NCI-H2029 (cell line): ENCODE results near the gene OR9G1.
"Not testable (repeated sequence)": the region's sequence is repeated elsewhere in the genome, so short reads cannot be mapped to it uniquely, and the experiment has no call there.

Experiments used
- DNase-seq: peaks from one replicate; lab custom pipeline; 2025; lab: John Stamatoyannopoulos, UW

OR9G1 gene

DNA sequence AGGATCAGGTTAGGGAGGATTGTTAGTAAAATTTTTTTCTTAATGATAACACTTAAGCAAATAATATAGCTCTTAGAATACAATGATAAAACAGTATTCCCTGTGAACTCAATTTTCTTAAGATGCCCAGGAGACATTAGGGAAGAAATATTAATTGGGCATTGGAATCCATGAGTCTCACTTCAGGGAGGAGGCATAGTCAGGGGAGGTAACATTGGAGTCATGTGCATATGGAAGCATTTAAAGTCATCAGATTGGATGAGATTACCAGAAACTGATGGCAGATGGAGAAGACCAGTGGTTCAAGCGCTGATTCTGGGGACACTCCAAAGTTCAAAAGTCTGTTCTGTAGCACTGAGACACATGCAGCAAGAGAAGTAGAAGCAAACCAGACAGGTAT, at the start of gene OR9G1:
OR9G1 (plus strand) TSS at position 301 of the 400 bp plus-strand sequence. CDS start 1,293 bp downstream, outside the sequence.
- DNase-seq, result no peak

DNA sequence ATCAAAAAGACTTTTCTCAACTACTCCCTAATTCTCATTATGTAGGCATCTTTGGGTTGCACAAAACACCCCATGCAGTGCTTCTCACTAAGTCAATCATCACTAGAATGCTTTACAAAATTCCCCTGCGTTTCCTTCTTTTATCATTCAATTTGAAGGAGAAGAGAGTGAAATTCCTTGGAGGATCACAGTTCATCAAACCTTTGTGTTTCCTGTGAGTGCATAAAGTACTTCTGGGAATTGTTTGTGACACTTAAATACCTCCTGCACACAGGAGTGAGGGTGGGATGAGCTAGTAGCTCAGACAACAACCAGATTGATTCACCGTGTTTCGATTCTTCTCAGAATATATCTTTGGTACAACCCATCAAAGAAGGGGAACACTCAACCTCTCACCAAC, 39.1 kb upstream of the OR9G1 start:
- DNase-seq, result no peak

- DNase-seq, result no peak
Observed at GRCh38 chr11:56663386-56663785, 35.5 kb upstream of the OR9G1 start, which contains the start of gene OR5AR1. TSS of gene OR5AR1 (plus strand) at chr11:56663686. CDS start at chr11:56663686, 0 bp downstream.

GRCh38 chr11:56670984-56671383, 27.9 kb upstream of the OR9G1 start:
- DNase-seq, result no peak

GRCh38 chr11:56688554-56689100, 10.3 kb upstream of the OR9G1 start:
- DNase-seq, result no peak

DNA sequence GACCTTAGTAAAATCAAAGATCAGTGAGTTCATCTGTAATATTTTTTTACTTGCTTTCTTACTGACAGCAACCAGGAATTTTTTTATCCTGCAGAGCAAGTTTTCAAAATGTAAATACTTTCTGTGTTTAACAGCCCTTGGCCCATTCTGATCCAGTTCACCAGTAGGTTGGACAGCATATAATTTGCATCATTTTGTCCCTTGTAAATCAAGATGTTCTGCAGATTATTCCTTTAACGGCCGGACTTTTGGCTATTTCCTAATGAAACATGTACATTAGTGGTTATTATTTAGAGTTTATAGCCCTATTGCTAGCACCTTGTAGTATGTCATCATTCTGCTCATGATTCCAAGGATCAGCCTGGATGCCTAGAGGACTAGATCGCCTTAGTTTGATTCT, 7.7 kb upstream of the OR9G1 start:
- DNase-seq, result not testable (repeated sequence)

DNA sequence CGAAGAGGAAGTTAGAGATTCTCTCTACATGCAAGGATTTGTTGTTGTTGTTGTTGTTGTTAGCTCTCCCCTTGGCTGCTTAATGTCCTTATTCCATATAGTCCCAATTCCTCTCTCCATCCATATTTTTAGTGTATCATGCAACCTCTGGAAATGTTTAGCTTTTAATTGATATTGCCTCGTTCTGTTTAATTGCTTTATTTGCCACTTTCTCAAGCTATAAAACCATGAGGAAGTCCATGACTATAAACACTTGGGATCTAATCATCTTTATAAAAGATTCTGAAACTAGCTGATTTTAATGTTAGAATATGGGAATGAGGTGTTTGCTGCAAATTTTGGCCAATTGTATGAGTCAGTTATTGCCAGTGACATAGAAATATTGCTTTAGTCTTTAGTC, 5.5 kb upstream of the OR9G1 start:
- no peak for DNase-seq

DNA sequence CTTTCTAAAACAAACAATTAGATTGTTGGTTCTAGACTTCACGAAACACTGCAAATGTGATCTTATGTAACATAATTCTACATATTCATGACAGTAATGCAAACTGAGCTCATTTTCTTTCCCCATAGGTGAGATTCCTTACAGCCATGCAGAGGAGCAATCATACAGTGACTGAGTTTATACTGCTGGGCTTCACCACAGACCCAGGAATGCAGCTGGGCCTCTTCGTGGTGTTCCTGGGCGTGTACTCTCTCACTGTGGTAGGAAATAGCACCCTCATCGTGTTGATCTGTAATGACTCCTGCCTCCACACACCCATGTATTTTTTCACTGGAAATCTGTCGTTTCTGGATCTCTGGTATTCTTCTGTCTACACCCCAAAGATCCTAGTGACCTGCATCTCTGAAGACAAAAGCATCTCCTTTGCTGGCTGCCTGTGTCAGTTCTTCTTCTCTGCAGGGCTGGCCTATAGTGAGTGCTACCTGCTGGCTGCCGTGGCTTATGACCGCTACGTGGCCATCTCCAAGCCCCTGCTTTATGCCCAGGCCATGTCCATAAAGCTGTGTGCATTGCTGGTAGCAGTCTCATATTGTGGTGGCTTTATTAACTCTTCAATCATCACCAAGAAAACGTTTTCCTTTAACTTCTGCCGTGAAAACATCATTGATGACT, 1.5 kb downstream of the OR9G1 start:
- DNase-seq, result no peak

DNA sequence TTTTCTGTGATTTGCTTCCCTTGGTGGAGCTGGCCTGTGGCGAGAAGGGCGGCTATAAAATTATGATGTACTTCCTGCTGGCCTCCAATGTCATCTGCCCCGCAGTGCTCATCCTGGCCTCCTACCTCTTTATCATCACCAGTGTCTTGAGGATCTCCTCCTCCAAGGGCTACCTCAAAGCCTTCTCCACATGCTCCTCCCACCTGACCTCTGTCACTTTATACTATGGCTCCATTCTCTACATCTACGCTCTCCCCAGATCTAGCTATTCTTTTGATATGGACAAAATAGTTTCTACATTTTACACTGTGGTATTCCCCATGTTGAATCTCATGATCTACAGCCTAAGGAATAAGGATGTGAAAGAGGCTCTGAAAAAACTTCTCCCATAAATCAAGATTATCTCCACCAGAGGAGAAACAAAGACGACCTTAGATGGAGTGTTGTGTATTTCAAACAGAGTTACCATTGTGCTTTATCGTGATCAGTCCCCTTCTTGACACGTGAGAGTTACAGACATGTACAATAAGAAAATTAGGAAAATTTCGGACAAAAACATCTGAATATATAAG, 2.1 kb downstream of the OR9G1 start:
- no peak for DNase-seq

DNA sequence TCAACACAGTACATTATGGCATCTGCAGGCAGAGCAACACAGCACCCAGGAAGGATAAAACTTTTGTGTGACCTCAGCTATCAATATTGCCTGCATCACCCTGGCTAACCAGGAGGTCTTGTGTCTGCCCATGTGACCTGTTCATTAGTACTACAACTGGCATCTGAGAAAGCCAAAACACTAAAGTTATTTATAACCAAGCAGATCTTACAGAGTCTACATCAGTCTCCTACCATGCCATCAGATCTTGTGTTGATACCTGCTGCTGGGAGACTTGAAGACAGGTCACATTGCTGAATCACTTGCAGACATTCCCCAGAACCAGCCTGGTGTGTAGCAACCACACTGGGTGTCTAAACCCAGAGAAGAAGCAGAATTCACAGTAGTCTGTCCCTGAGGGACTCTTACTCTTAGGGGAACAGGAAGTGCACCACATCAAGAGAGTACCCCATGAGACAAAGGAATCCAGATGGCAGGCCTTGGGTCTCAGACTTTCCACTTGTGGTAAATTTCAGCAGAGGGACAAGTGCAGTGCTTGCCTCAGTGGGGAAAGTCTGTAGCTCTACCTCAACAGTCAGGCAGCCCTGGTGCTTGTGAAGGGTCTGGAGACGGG, 7.0 kb downstream of the OR9G1 start:
- DNase-seq, result no peak

GRCh38 chr11:56706486-56706885, 7.6 kb downstream of the OR9G1 start:
- no peak for DNase-seq

- DNase-seq, result no peak
Observed at GRCh38 chr11:56714206-56714605, 15.3 kb downstream of the OR9G1 start.

GRCh38 chr11:56716379-56716854, 17.5 kb downstream of the OR9G1 start:
- no peak for DNase-seq

- no peak for DNase-seq
Observed at GRCh38 chr11:56720513-56720912, 21.6 kb downstream of the OR9G1 start.

DNA sequence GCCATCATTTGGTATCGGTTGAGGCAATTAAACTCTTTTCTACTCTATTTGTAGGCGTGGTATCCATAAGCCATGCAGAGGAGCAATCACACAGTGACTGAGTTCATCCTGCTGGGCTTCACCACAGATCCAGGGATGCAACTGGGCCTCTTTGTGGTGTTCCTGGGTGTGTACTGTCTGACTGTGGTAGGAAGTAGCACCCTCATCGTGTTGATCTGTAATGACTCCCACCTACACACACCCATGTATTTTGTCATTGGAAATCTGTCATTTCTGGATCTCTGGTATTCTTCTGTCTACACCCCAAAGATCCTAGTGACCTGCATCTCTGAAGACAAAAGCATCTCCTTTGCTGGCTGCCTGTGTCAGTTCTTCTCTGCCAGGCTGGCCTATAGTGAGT, 41.2 kb downstream of the OR9G1 start:
- DNase-seq, result no peak

GRCh38 chr11:56740886-56741285, 42.0 kb downstream of the OR9G1 start:
- no peak for DNase-seq

DNA sequence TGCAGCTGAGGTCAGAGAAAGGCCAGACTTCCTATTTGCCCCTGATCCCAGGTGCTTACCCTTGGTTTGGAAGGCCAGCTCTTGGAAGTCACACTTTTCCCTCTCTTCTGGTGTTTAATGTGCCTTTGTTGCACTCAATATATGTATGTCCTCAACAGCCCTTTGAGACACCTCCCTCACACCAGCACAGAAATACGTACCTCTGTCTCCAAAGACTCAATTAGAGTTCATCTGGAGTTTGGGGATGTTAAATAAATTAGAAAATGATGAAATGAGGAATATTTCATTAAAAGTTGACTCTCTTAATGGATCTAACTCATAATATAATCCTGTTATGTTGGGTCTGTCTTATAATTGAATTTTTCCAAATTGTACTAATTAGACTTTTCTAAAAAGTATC, 49.7 kb downstream of the OR9G1 start, which contains the start of gene OR9G4:
OR9G4 (minus strand) TSS at position 101 of the 400 bp plus-strand sequence. CDS start 4,931 bp downstream, outside the sequence.
- no peak for DNase-seq

- DNase-seq, result no peak
Observed at GRCh38 chr11:56750190-56750589, 51.3 kb downstream of the OR9G1 start.

DNA sequence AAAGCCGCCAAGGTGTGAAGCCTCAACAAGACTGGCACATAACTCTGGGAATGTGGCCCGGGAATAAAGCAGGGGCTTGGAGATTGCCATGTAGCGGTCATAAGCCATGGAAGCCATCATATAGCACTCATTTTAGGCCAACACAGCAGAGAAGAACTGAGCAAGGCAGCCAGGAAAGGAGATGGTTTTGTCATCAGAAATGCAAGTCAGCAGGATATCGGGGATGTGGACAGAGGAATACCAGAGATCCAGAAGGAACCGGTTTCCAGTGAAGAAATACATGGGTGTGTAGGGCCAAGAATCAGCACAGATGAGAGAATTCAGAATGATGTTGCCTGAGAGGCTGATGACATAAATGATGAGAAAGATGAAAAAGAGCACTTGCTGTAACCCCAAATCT, 52.6 kb downstream of the OR9G1 start:
- no peak for DNase-seq
